ENCODE measurements around the gene ZFAND2A.

ZFAND2A gene

GRCh38 chr7:1140476-1141104 is 19.4 kb downstream of the ZFAND2A start:
- no peak for TF ChIP-seq CTCF (IDR thresholded peaks at IDR 0.05; ENCODE audit: control insufficient read depth, extremely low read depth, insufficient read depth)
- no peak for DNase-seq (ENCODE audit: low read depth)
- H3K4me3 ChIP-seq (ENCODE audit: low read depth, low read length): no peak overlapping the region

GRCh38 chr7:1137517-1138167 is 22.4 kb downstream of the ZFAND2A start:
- no peak for TF ChIP-seq CTCF (IDR thresholded peaks at IDR 0.05; ENCODE audit: control insufficient read depth, extremely low read depth, insufficient read depth)
- DNase-seq (ENCODE audit: low read depth): no peak

GRCh38 chr7:1136841-1137516 is 23.0 kb downstream of the ZFAND2A start:
- TF ChIP-seq CTCF (IDR thresholded peaks at IDR 0.05; ENCODE audit: control insufficient read depth, extremely low read depth, insufficient read depth): no peak
- H3K4me3 ChIP-seq (ENCODE audit: low read depth, low read length): peak overlapping the region; percentile 80
- no peak for DNase-seq (ENCODE audit: low read depth)

More at GRCh38 chr7:1137517-1138167, 22.4 kb downstream of the ZFAND2A start:
- H3K4me3 ChIP-seq (ENCODE audit: low read depth, low read length): peak overlapping the region; percentile 80

DNA sequence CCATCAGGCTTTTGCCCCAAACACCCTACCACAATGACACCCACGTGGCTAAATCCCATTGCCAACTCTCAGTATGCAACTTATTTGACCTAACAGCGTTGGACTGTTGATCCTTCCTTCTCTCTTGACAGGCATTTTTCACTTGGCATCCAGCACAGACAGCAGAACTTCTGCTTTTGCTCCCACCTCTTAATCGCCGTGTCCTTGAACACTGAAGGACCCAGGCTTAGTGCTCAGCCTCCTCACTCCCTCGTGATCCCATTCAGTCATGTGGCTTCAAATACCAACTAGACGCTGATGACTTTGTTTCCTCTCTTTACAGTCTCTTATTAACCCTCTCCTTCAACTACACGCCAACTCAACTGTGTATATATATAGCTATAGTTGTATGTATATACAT is 25.0 kb downstream of the ZFAND2A start:
- no peak for TF ChIP-seq CTCF (IDR thresholded peaks at IDR 0.05; ENCODE audit: control insufficient read depth, extremely low read depth, insufficient read depth)
- no peak for DNase-seq (ENCODE audit: low read depth)
- H3K4me3 ChIP-seq (ENCODE audit: low read depth, low read length): no peak overlapping the region

DNA sequence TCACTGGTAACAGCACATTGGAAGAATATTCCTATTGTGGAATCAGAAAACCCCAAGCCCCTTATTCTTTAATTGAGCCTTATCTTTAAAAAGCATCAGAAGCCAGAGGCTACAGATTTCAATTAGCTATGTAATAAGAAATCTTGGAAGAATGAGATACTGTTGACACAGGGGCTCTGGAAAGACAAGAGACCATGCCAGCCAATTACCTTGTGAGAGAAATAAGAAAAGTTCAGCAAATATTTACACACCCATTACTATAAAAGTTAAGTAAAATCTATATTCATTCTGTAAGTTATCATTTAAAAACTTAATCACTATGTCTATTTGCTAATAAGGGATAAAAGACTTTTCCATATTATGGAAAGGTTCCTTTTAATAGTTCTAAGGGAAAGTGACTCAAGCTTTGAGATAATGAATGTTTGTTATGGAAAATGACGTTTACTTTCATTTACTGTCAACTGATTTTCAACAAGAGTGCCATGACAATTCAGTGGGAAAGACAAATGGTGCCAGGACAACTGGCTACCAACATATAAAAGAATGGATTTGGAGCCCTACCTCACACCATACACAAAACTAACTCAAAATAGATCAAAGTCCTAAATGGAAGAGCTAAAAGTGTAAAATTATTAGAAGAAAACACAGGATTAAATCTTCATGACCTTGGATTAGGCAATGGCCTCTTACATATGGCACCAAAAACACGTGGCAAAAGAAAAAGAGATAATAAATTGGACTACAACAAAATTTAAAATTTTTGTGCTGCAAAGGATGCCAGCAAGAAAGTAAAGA is 28.3 kb downstream of the ZFAND2A start:
- no peak for TF ChIP-seq CTCF (IDR thresholded peaks at IDR 0.05; ENCODE audit: control insufficient read depth, extremely low read depth, insufficient read depth)
- H3K4me3 ChIP-seq (ENCODE audit: low read depth, low read length): no peak overlapping the region; the same call in 1 of the 2 replicates
- peak; percentile 67 for DNase-seq (ENCODE audit: low read depth)

GRCh38 chr7:1130021-1130990 is 29.7 kb downstream of the ZFAND2A start:
- H3K4me3 ChIP-seq (ENCODE audit: low read depth, low read length): no peak overlapping the region
- no peak for TF ChIP-seq CTCF (IDR thresholded peaks at IDR 0.05; ENCODE audit: control insufficient read depth, extremely low read depth, insufficient read depth)
- DNase-seq (ENCODE audit: low read depth): no peak
